AG09319 (cell line): ENCODE data around the gene NAPEPLD.
A peak's percentile ranks its signal among the peaks of the same experiment; 100 is the strongest.
"Not testable (repeated sequence)": the region's sequence is repeated elsewhere in the genome, so short reads cannot be mapped to it uniquely, and the experiment has no call there.

Source experiments
- DNase-seq: peaks from one replicate; pipeline ENCODE4 v3.0.0-alpha.2; 2010; ENCODE audit warnings: low read depth; ENCODE audit errors: extremely low read depth
- TF ChIP-seq, protein P1 (sequence below): IDR thresholded peaks from 2 replicates; pipeline ENCODE4 v1.5.1; 2011; ENCODE audit warnings: low read depth, mild to moderate bottlenecking, inconsistent platforms, low read length, moderate library complexity

The NAPEPLD gene

DNA sequence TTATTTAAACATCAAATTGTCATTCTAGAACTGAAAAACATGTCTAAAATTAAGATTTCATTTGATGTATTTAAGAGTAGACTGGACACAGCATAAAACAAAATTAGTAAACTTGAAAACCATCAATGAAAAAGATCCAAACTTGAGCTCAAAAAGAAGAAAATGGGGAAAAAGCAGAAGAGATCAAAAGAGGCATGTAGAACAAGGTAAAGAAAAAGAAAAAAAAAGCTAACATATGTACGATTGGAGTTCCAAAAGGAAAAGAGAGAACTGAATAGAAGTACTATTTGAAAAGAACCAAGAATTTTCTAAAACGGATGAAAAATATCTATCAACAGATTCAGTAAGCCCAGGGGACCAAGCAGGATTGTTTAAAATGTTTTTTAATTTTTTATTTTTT, 77.9 kb downstream of the NAPEPLD start:
- no peak for DNase-seq
- TF ChIP-seq, protein P1, sequence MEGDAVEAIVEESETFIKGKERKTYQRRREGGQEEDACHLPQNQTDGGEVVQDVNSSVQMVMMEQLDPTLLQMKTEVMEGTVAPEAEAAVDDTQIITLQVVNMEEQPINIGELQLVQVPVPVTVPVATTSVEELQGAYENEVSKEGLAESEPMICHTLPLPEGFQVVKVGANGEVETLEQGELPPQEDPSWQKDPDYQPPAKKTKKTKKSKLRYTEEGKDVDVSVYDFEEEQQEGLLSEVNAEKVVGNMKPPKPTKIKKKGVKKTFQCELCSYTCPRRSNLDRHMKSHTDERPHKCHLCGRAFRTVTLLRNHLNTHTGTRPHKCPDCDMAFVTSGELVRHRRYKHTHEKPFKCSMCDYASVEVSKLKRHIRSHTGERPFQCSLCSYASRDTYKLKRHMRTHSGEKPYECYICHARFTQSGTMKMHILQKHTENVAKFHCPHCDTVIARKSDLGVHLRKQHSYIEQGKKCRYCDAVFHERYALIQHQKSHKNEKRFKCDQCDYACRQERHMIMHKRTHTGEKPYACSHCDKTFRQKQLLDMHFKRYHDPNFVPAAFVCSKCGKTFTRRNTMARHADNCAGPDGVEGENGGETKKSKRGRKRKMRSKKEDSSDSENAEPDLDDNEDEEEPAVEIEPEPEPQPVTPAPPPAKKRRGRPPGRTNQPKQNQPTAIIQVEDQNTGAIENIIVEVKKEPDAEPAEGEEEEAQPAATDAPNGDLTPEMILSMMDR, result no peak

GRCh38 chr7:103068414-103069403, 80.2 kb downstream of the NAPEPLD start:
- DNase-seq, result no peak

GRCh38 chr7:103065667-103066066, 83.2 kb downstream of the NAPEPLD start:
- TF ChIP-seq, protein P1, result peak; percentile 46
- DNase-seq, result no peak

More at GRCh38 chr7:103068414-103069403, 80.2 kb downstream of the NAPEPLD start:
- TF ChIP-seq, protein P1, result no peak

GRCh38 chr7:103063895-103064294, 85.0 kb downstream of the NAPEPLD start:
- no peak for DNase-seq
- TF ChIP-seq, protein P1, result no peak

GRCh38 chr7:103059471-103059870, 89.4 kb downstream of the NAPEPLD start:
- DNase-seq, result no peak
- TF ChIP-seq, protein P1, result no peak

GRCh38 chr7:103058122-103058521, 90.8 kb downstream of the NAPEPLD start:
- TF ChIP-seq, protein P1, result no peak

DNA sequence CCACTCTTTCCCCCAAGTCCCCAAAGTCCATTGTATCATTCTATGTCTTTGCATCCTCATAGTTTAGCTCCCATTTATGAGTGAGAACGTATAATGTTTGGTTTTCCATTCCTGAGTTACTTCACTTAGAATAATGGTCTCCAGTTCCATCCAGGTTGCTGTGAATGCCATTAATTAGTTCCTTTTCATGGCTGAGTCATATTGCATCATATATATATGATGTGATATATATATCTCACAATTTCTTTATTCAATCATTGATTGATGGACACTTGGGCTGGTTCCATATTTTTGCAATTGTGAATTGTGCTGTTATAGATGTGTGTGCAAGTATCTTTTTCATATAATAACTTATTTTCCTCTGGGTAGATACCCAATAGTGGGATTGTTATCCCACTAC, 92.9 kb downstream of the NAPEPLD start:
- not testable (repeated sequence) for DNase-seq

More at GRCh38 chr7:103058122-103058521, 90.8 kb downstream of the NAPEPLD start:
- no peak for DNase-seq
